ENCODE measurements around the gene SLC43A3. TPM values are rescaled to one million over a fixed set of nuclear protein-coding genes. Genes with fewer than 3 reads are reported as not detected.

SLC43A3 gene
- total RNA-seq, 2 donors from 2014 or later = 31.7 to 61.3 TPM

GRCh38 chr11:57436031-57436430 lies 9.1 kb upstream of the SLC43A3 start:
- no peak for TF ChIP-seq CTCF (IDR thresholded peaks at IDR 0.05)
- no peak overlapping the region for H3K27ac ChIP-seq
- no peaks in the 10 kb centered on the region for H3K4me1 ChIP-seq
- H3K4me3 ChIP-seq = no peak overlapping the region
- H3K36me3 ChIP-seq = no peaks in the 10 kb centered on the region
- no peaks in the 10 kb centered on the region for H3K9me3 ChIP-seq
- DNase-seq (ENCODE audit: low spot score) = no peak
- H3K27me3 ChIP-seq = no peaks in the 10 kb centered on the region

- Histone ChIP-seq H3K4me3 (no peak overlapping the region), H3K9me3 (no peaks in the 10 kb centered on the region), H3K27ac (peak overlapping the region in 1 of 2 donors; percentile 49), H3K4me1 (peaks cover 0 to 5% of the 10 kb centered on the region in 2 donors), H3K27me3 (no peaks in the 10 kb centered on the region), H3K36me3 (no peaks in the 10 kb centered on the region)
- TF ChIP-seq CTCF (IDR thresholded peaks at IDR 0.05) = no peak
- DNase-seq (ENCODE audit: low spot score) = no peak
These were observed 8.0 kb upstream of the SLC43A3 start for GRCh38 chr11:57434640-57435546.

- Histone ChIP-seq H3K27me3 (no peaks in the 10 kb centered on the region), H3K4me3 (no peak overlapping the region), H3K9me3 (no peaks in the 10 kb centered on the region), H3K4me1 (peaks cover 0 to 18% of the 10 kb centered on the region in 2 donors), H3K27ac (no peak overlapping the region), H3K36me3 (no peaks in the 10 kb centered on the region)
- no peak for TF ChIP-seq CTCF (IDR thresholded peaks at IDR 0.05)
- no peak for DNase-seq (ENCODE audit: low spot score)
These were observed 5.8 kb upstream of the SLC43A3 start for GRCh38 chr11:57432714-57433163.

GRCh38 chr11:57432149-57432561 lies 5.2 kb upstream of the SLC43A3 start:
- Histone ChIP-seq H3K9me3 (no peaks in the 10 kb centered on the region), H3K36me3 (no peaks in the 10 kb centered on the region), H3K27me3 (no peaks in the 10 kb centered on the region), H3K4me3 (no peak overlapping the region), H3K27ac (no peak overlapping the region), H3K4me1 (peaks cover 0 to 24% of the 10 kb centered on the region in 2 donors)
- TF ChIP-seq CTCF (IDR thresholded peaks at IDR 0.05) = no peak
- DNase-seq (ENCODE audit: low spot score) = no peak

GRCh38 chr11:57430952-57431351 lies 4.0 kb upstream of the SLC43A3 start:
- H3K4me3 ChIP-seq = no peak overlapping the region
- H3K36me3 ChIP-seq = no peaks in the 10 kb centered on the region
- no peak for TF ChIP-seq CTCF (IDR thresholded peaks at IDR 0.05)
- H3K27ac ChIP-seq = no peak overlapping the region
- peaks cover 0 to 36% of the 10 kb centered on the region in 2 donors for H3K4me1 ChIP-seq
- H3K9me3 ChIP-seq = no peaks in the 10 kb centered on the region
- H3K27me3 ChIP-seq = no peaks in the 10 kb centered on the region
- no peak for DNase-seq (ENCODE audit: low spot score)
